HEK293 (cell line): ENCODE data around the gene MDM4.

Source experiments
- CTCF ChIA-PET: fragments of 350-600 bp; formaldehyde crosslinking; extraction: SDS; loops from one replicate; lab custom pipeline; 2021; ENCODE audit warnings: antibody characterized with exemption; lab: Yijun Ruan, JAX
- POLR2A ChIA-PET: fragments of 300-600 bp; formaldehyde crosslinking; extraction: SDS; loops from one replicate; lab custom pipeline; 2020; ENCODE audit warnings: antibody characterized with exemption, inconsistent platforms; lab: Yijun Ruan, JAX
- H3K27ac ChIP-seq: fragments of 200-500 bp; sonication (Bioruptor generic); 2 replicates; pipeline ENCODE4 v1.5.1; 2014; ENCODE audit warnings: low read depth, low read length, control low read depth, inconsistent platforms; ENCODE audit errors: extremely low read depth
- H3K36me3 ChIP-seq, 2 experiments: fragments of 200-500 bp in 1 of 2; sonication (Bioruptor generic) in 1 of 2; 1 replicate in 1 of 2; 2 replicates in 1 of 2; pipeline ENCODE4 v1.5.1; 2014 to 2017; ENCODE audit warnings: inconsistent platforms in 2 of 2, low read length in 2 of 2; ENCODE audit not compliant: control insufficient read depth in 2 of 2, insufficient read depth in 1 of 2
- H3K4me1 ChIP-seq: fragments of 200-500 bp; sonication (Bioruptor generic); 2 replicates; pipeline ENCODE4 v1.5.1; 2014; ENCODE audit warnings: mild to moderate bottlenecking, low read length, inconsistent platforms; ENCODE audit not compliant: control insufficient read depth, insufficient read depth
- H3K4me3 ChIP-seq: 2 replicates; pipeline ENCODE4 v1.5.1; 2011; ENCODE audit warnings: low read depth, mild to moderate bottlenecking, control low read depth, low read length, moderate library complexity
- H3K9me3 ChIP-seq: fragments of 200-500 bp; sonication (Bioruptor generic); 2 replicates; pipeline ENCODE4 v1.5.1; 2014; ENCODE audit warnings: low read depth, low read length, inconsistent platforms; ENCODE audit not compliant: control insufficient read depth, insufficient read depth
- HOXA7 ChIP-seq: sonication (generic); formaldehyde crosslinking; IDR thresholded peaks from 2 replicates; pipeline ENCODE4 v1.8.1; 2022; ENCODE audit warnings: missing genetic modification reagents, borderline replicate concordance
- SP2 ChIP-seq: fragments of 450-650 bp; formaldehyde crosslinking; IDR thresholded peaks from 2 replicates; pipeline ENCODE4 v1.5.1; 2016; ENCODE audit warnings: missing biosample characterization, missing genetic modification characterization
- ZNF146 ChIP-seq: fragments of 450-650 bp; formaldehyde crosslinking; IDR thresholded peaks from 2 replicates; pipeline ENCODE4 v1.5.1; 2016; ENCODE audit warnings: missing biosample characterization, missing genetic modification characterization
- ZNF184 ChIP-seq: fragments of 450-650 bp; IDR thresholded peaks from 2 replicates; pipeline ENCODE4 v1.5.1; 2018; ENCODE audit warnings: missing biosample characterization, mild to moderate bottlenecking, missing genetic modification characterization
- ZNF2 ChIP-seq: fragments of 450-650 bp; formaldehyde crosslinking; IDR thresholded peaks from 2 replicates; pipeline ENCODE4 v1.5.1; 2016; ENCODE audit warnings: missing biosample characterization, missing genetic modification characterization
- ZNF223 ChIP-seq: fragments of 450-650 bp; formaldehyde crosslinking; IDR thresholded peaks from 2 replicates; pipeline ENCODE4 v1.5.1; 2016; ENCODE audit warnings: missing biosample characterization, missing genetic modification characterization
- ZNF324 ChIP-seq: fragments of 450-650 bp; formaldehyde crosslinking; IDR thresholded peaks from 2 replicates; pipeline ENCODE4 v1.5.1; 2016; ENCODE audit warnings: missing biosample characterization, missing genetic modification characterization
- ZNF341 ChIP-seq: fragments of 450-650 bp; formaldehyde crosslinking; IDR thresholded peaks from 2 replicates; pipeline ENCODE4; 2016; ENCODE audit warnings: low read depth, missing biosample characterization, missing genetic modification characterization
- ZNF350 ChIP-seq: fragments of 450-650 bp; formaldehyde crosslinking; IDR thresholded peaks from 2 replicates; pipeline ENCODE4 v1.5.0; 2017; ENCODE audit warnings: missing biosample characterization, mild to moderate bottlenecking, missing genetic modification characterization
- ZNF426 ChIP-seq: fragments of 450-650 bp; formaldehyde crosslinking; IDR thresholded peaks from 2 replicates; pipeline ENCODE4 v1.5.1; 2017; ENCODE audit warnings: missing biosample characterization, missing genetic modification characterization, mild to moderate bottlenecking, inconsistent platforms, moderate library complexity
- ZNF510 ChIP-seq: fragments of 450-650 bp; formaldehyde crosslinking; IDR thresholded peaks from 2 replicates; pipeline ENCODE4 v1.5.1; 2018; ENCODE audit warnings: mild to moderate bottlenecking, missing genetic modification characterization, missing biosample characterization; ENCODE audit not compliant: insufficient replicate concordance
- ZNF544 ChIP-seq: fragments of 450-650 bp; formaldehyde crosslinking; IDR thresholded peaks from 2 replicates; pipeline ENCODE4 v1.5.0; 2017; ENCODE audit warnings: missing biosample characterization, missing genetic modification characterization
- ZNF548 ChIP-seq: fragments of 450-650 bp; formaldehyde crosslinking; IDR thresholded peaks from 2 replicates; pipeline ENCODE4 v1.5.1; 2016; ENCODE audit warnings: missing biosample characterization, missing genetic modification characterization
- ZNF555 ChIP-seq: fragments of 450-650 bp; formaldehyde crosslinking; conservative IDR thresholded peaks from 2 replicates; pipeline ENCODE4 v1.5.1; 2017; ENCODE audit warnings: missing biosample characterization, mild to moderate bottlenecking, missing genetic modification characterization, inconsistent platforms
- ZNF600 ChIP-seq: fragments of 450-650 bp; formaldehyde crosslinking; IDR thresholded peaks from 2 replicates; pipeline ENCODE4 v1.5.1; 2016; ENCODE audit warnings: missing biosample characterization, missing genetic modification characterization
- ZNF621 ChIP-seq: fragments of 450-650 bp; formaldehyde crosslinking; IDR thresholded peaks from 2 replicates; pipeline ENCODE4 v1.5.1; 2017; ENCODE audit warnings: missing biosample characterization, missing genetic modification characterization
- ZNF623 ChIP-seq: fragments of 450-650 bp; formaldehyde crosslinking; IDR thresholded peaks from 2 replicates; pipeline ENCODE4 v1.5.1; 2016; ENCODE audit warnings: missing biosample characterization, missing genetic modification characterization
- ZNF768 ChIP-seq: fragments of 450-650 bp; formaldehyde crosslinking; IDR thresholded peaks from 2 replicates; pipeline ENCODE4 v1.5.1; 2018; ENCODE audit warnings: missing biosample characterization, mild to moderate bottlenecking, missing genetic modification characterization
- ZNF830 ChIP-seq: fragments of 450-650 bp; IDR thresholded peaks from 2 replicates; pipeline ENCODE4 v1.5.0; 2018; ENCODE audit warnings: missing biosample characterization, missing genetic modification characterization, low read depth, mild to moderate bottlenecking, moderate library complexity
- ZXDB ChIP-seq: fragments of 450-650 bp; formaldehyde crosslinking; IDR thresholded peaks from 2 replicates; pipeline ENCODE4 v1.5.1; 2016; ENCODE audit warnings: missing biosample characterization, missing genetic modification characterization
- TF ChIP-seq, protein P1 (sequence below): fragments of 450-650 bp; formaldehyde crosslinking; IDR thresholded peaks from 2 replicates; pipeline ENCODE4 v1.5.1; 2017; ENCODE audit warnings: missing biosample characterization, mild to moderate bottlenecking, missing genetic modification characterization, moderate library complexity
- TF ChIP-seq, protein P2 (sequence below): fragments of 450-650 bp; formaldehyde crosslinking; IDR thresholded peaks from 2 replicates; pipeline ENCODE4 v1.5.1; 2016; ENCODE audit warnings: missing biosample characterization, missing genetic modification characterization, low read depth
- TF ChIP-seq, protein P3 (sequence below): fragments of 450-650 bp; formaldehyde crosslinking; IDR thresholded peaks from 2 replicates; pipeline ENCODE4 v1.5.1; 2017; ENCODE audit warnings: missing biosample characterization, missing genetic modification characterization
- TF ChIP-seq, protein P4 (sequence below): sonication (generic); formaldehyde crosslinking; IDR thresholded peaks from 2 replicates; pipeline ENCODE4 v1.8.1; 2022; ENCODE audit warnings: mild to moderate bottlenecking, moderate library complexity, missing genetic modification reagents
- TF ChIP-seq, protein P5 (sequence below): fragments of 450-650 bp; formaldehyde crosslinking; IDR thresholded peaks from 2 replicates; pipeline ENCODE4 v1.5.1; 2016; ENCODE audit warnings: missing biosample characterization, missing genetic modification characterization

MDM4 gene

DNA sequence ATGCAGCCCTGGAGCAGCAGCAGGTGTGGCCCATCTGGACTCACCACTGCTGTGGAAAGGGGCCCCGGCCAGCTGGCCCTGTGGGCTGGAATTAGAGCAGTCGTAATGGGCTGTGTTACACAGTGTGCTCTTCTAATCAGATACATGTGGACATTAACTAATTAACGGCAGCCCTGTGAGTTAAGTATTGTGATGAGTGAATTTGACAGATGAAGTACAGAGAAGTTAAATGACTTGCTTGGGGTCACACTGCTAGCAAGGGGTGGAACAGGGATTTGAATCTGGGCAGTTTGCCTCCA is 58.6 kb downstream of the MDM4 start:
- H3K36me3 ChIP-seq = no peaks in the 10 kb centered on the region
- CTCF ChIA-PET = interaction anchor here (0.6 to 19.5 kb wide), 4 partner anchors 9 to 231 kb away, joined by 3 to 401 read pairs (median 8); no protein-coding TSS in a partner anchor
- POLR2A ChIA-PET = no interaction called here
- H3K4me1 ChIP-seq = no peaks in the 10 kb centered on the region
- TF ChIP-seq, protein P1, sequence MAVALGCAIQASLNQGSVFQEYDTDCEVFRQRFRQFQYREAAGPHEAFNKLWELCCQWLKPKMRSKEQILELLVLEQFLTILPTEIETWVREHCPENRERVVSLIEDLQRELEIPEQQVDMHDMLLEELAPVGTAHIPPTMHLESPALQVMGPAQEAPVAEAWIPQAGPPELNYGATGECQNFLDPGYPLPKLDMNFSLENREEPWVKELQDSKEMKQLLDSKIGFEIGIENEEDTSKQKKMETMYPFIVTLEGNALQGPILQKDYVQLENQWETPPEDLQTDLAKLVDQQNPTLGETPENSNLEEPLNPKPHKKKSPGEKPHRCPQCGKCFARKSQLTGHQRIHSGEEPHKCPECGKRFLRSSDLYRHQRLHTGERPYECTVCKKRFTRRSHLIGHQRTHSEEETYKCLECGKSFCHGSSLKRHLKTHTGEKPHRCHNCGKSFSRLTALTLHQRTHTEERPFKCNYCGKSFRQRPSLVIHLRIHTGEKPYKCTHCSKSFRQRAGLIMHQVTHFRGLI (tag by site-specific recombination) = no peak
- TF ChIP-seq ZNF324 (tag by site-specific recombination) (no peak), ZNF768 (tag by site-specific recombination) (no peak), ZNF350 (tag by site-specific recombination) (no peak), ZNF426 (no peak), SP2 (tag by site-specific recombination) (no peak), ZNF555 (tag by site-specific recombination) (no peak), ZNF184 (tag by site-specific recombination) (no peak), ZNF548 (no peak), ZNF600 (no peak), ZNF146 (no peak), ZXDB (tag by site-specific recombination) (no peak), HOXA7 (CRISPR knock-in tag) (no peak), ZNF544 (tag by site-specific recombination) (no peak), ZNF621 (tag by site-specific recombination) (no peak)
- TF ChIP-seq, protein P2, sequence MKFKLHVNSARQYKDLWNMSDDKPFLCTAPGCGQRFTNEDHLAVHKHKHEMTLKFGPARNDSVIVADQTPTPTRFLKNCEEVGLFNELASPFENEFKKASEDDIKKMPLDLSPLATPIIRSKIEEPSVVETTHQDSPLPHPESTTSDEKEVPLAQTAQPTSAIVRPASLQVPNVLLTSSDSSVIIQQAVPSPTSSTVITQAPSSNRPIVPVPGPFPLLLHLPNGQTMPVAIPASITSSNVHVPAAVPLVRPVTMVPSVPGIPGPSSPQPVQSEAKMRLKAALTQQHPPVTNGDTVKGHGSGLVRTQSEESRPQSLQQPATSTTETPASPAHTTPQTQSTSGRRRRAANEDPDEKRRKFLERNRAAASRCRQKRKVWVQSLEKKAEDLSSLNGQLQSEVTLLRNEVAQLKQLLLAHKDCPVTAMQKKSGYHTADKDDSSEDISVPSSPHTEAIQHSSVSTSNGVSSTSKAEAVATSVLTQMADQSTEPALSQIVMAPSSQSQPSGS = no peak
- TF ChIP-seq, protein P3, sequence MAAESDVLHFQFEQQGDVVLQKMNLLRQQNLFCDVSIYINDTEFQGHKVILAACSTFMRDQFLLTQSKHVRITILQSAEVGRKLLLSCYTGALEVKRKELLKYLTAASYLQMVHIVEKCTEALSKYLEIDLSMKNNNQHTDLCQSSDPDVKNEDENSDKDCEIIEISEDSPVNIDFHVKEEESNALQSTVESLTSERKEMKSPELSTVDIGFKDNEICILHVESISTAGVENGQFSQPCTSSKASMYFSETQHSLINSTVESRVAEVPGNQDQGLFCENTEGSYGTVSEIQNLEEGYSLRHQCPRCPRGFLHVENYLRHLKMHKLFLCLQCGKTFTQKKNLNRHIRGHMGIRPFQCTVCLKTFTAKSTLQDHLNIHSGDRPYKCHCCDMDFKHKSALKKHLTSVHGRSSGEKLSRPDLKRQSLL = no peak
- TF ChIP-seq, protein P4, sequence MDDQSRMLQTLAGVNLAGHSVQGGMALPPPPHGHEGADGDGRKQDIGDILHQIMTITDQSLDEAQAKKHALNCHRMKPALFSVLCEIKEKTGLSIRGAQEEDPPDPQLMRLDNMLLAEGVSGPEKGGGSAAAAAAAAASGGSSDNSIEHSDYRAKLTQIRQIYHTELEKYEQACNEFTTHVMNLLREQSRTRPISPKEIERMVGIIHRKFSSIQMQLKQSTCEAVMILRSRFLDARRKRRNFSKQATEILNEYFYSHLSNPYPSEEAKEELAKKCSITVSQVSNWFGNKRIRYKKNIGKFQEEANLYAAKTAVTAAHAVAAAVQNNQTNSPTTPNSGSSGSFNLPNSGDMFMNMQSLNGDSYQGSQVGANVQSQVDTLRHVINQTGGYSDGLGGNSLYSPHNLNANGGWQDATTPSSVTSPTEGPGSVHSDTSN (CRISPR knock-in tag) = no peak
- H3K27ac ChIP-seq = no peak overlapping the region
- no peaks in the 10 kb centered on the region for H3K9me3 ChIP-seq
- no peak overlapping the region for H3K4me3 ChIP-seq

DNA sequence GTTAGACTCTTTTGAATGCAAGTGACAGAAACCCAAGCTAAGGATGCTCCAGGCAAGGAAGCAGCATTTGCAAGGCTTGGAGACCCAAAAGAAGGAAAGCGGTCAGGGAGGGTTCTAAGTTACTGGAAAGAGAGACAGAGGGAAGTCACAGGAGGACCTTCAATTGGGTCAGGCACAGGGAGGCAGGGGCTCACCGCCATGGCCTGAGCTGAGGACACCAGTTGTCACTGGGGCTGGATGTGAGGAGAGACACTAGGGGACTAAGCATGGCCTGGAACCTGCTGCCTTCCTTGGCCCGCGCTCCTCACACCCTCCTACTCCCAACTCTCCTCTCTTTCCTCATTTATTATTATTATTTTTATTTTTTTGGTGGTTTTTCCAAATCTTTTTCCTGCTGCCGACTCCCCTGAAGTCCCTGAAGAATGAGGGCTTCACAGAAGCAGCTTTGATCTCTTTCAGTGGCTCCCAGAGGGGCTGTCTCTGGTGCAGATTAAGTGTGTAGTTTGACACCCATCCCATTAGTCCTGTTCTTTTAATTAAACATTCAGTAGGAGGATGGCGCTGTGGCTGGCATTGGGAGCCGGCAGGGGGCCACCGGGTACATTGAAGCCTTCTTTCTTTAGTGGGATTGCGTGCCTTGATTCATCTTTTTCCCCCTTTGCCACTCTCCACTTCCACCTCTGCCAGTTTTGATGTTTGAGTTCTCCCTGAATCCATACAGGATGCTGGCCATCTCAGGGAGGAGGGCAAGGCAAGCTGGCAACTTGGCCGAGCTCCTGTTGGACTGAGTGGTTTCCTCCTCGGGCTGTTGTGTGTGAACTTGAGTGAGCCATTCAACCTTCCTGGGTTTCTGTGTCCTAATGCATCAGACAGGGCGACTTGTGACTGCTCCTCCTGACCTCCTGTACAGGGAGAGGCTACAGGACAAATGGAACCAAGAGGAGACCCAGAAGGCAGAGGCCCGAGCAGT is 59.3 kb downstream of the MDM4 start:
- TF ChIP-seq, protein P5, sequence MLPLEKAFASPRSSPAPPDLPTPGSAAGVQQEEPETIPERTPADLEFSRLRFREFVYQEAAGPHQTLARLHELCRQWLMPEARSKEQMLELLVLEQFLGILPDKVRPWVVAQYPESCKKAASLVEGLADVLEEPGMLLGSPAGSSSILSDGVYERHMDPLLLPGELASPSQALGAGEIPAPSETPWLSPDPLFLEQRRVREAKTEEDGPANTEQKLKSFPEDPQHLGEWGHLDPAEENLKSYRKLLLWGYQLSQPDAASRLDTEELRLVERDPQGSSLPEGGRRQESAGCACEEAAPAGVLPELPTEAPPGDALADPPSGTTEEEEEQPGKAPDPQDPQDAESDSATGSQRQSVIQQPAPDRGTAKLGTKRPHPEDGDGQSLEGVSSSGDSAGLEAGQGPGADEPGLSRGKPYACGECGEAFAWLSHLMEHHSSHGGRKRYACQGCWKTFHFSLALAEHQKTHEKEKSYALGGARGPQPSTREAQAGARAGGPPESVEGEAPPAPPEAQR = no peak
- TF ChIP-seq ZNF223 (tag by site-specific recombination) (no peak), ZNF341 (tag by site-specific recombination) (no peak), ZNF2 (no peak), ZNF830 (no peak), ZNF184 (tag by site-specific recombination) (no peak), ZNF623 (no peak), ZNF510 (tag by site-specific recombination) (no peak)
- no peak overlapping the region for H3K4me3 ChIP-seq
- no peaks in the 10 kb centered on the region for H3K36me3 ChIP-seq
- ChIA-PET POLR2A (no interaction called here), CTCF (interaction anchor here (0.7 to 19.5 kb wide), 5 partner anchors 10 to 247 kb away, joined by 3 to 401 read pairs (median 6); no protein-coding TSS in a partner anchor)
- H3K27ac ChIP-seq = no peak overlapping the region
- no peaks in the 10 kb centered on the region for H3K9me3 ChIP-seq
- no peaks in the 10 kb centered on the region for H3K4me1 ChIP-seq
